ENCODE results near the gene MPC1. TPM values are rescaled to one million over a fixed set of nuclear protein-coding genes. Genes with fewer than 3 reads are reported as not detected.

MPC1 gene
- total and polyA plus RNA-seq, 9 donors = 64.7 to 98.0 (median 71.2) TPM

DNA sequence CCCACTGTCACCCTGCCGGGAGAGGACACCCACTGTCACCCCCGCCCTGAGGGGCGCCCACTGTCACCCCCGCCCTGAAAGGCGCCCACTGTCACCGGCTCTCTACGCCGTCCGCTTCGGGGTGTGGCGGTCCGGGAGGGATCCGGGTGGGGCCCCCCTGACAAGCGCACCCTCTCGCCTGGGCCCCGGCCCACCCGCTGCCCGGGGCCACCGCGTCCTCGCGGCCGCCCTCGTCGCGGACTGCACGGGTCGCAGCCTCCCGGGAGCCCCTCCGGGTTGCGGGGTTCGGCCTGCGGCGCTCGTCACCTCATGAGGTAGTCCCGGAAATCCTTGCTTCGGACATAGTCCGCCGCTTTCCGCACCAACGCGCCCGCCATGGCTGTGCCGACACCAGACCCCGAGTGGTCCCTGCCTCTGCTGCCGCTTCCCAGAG lies 224 bp downstream of the MPC1 start:
- H3K4me1 ChIP-seq (ENCODE audit: control insufficient read depth, insufficient read depth, low read length) = no peaks in the 10 kb centered on the region
- WGBS (ENCODE audit: insufficient coverage) = 0% methylated on average over 42 of the region's 46 CpGs
- DNase-seq = no peak

GRCh38 chr6:166381733-166382499 lies 824 bp downstream of the MPC1 start:
- under 1% methylated on average over 45 of the region's 49 CpGs for WGBS (ENCODE audit: insufficient coverage)
- H3K27ac ChIP-seq (ENCODE audit: low read length) = peak overlapping the region; percentile 84
- peak; percentile 75 for DNase-seq
- H3K4me1 ChIP-seq (ENCODE audit: control insufficient read depth, insufficient read depth, low read length) = no peaks in the 10 kb centered on the region
- H3K4me3 ChIP-seq (ENCODE audit: low read length) = peak overlapping the region; percentile 73
- H3K9me3 ChIP-seq (replicated peaks; ENCODE audit: control insufficient read depth, low read depth, low read length) = no peaks in the 10 kb centered on the region
- no peaks in the 10 kb centered on the region for H3K36me3 ChIP-seq (ENCODE audit: control insufficient read depth, insufficient read depth, low read length)
- no peaks in the 10 kb centered on the region for H3K27me3 ChIP-seq (ENCODE audit: control insufficient read depth, insufficient read depth, low read length)

More for the DNA sequence above, 224 bp downstream of the MPC1 start:
- Histone ChIP-seq H3K27ac (ENCODE audit: low read length) (peak overlapping the region; percentile 84), H3K27me3 (ENCODE audit: control insufficient read depth, insufficient read depth, low read length) (no peaks in the 10 kb centered on the region), H3K4me3 (ENCODE audit: low read length) (peak overlapping the region; percentile 73), H3K9me3 (replicated peaks; ENCODE audit: control insufficient read depth, low read depth, low read length) (no peaks in the 10 kb centered on the region), H3K36me3 (ENCODE audit: control insufficient read depth, insufficient read depth, low read length) (no peaks in the 10 kb centered on the region)

GRCh38 chr6:166381381-166381732 lies 1.4 kb downstream of the MPC1 start:
- peak overlapping the region; percentile 66 for H3K27ac ChIP-seq (ENCODE audit: low read length)

DNA sequence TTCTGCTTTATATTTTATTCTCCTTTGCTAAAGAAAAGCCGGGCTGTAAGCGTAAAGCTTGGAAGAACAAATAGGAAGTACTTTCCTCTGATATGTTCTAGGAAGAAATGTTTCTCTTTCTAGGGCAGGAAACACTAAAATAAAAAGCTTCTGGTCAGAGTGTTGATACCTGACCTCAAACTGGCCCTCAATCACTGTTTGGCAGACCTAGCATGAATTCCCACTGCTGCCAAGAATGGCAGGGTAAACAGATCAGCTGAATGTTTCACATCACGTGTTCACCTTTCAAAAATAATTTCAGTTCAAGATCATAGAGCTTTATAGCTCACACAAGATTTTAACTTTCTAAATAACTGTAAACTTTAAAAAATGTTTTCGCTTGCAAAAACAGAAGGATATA lies 2.9 kb downstream of the MPC1 start:
- H3K36me3 ChIP-seq (ENCODE audit: control insufficient read depth, insufficient read depth, low read length) = no peaks in the 10 kb centered on the region
- WGBS (ENCODE audit: insufficient coverage) = no CpG with 5 or more reads among the region's 4 CpGs
- no peak overlapping the region for H3K4me3 ChIP-seq (ENCODE audit: low read length)
- peak; percentile 23 for DNase-seq
- H3K27ac ChIP-seq (ENCODE audit: low read length) = no peak overlapping the region
- H3K4me1 ChIP-seq (ENCODE audit: control insufficient read depth, insufficient read depth, low read length) = no peaks in the 10 kb centered on the region
- no peaks in the 10 kb centered on the region for H3K27me3 ChIP-seq (ENCODE audit: control insufficient read depth, insufficient read depth, low read length)
- H3K9me3 ChIP-seq (replicated peaks; ENCODE audit: control insufficient read depth, low read depth, low read length) = no peaks in the 10 kb centered on the region

More at GRCh38 chr6:166381381-166381732, 1.4 kb downstream of the MPC1 start:
- H3K4me1 ChIP-seq (ENCODE audit: control insufficient read depth, insufficient read depth, low read length) = no peaks in the 10 kb centered on the region
- no peak for DNase-seq
- H3K4me3 ChIP-seq (ENCODE audit: low read length) = peak overlapping the region; percentile 73
- H3K27me3 ChIP-seq (ENCODE audit: control insufficient read depth, insufficient read depth, low read length) = no peaks in the 10 kb centered on the region
- no peaks in the 10 kb centered on the region for H3K9me3 ChIP-seq (replicated peaks; ENCODE audit: control insufficient read depth, low read depth, low read length)
- no CpG with 5 or more reads among the region's 6 CpGs for WGBS (ENCODE audit: insufficient coverage)
- no peaks in the 10 kb centered on the region for H3K36me3 ChIP-seq (ENCODE audit: control insufficient read depth, insufficient read depth, low read length)

DNA sequence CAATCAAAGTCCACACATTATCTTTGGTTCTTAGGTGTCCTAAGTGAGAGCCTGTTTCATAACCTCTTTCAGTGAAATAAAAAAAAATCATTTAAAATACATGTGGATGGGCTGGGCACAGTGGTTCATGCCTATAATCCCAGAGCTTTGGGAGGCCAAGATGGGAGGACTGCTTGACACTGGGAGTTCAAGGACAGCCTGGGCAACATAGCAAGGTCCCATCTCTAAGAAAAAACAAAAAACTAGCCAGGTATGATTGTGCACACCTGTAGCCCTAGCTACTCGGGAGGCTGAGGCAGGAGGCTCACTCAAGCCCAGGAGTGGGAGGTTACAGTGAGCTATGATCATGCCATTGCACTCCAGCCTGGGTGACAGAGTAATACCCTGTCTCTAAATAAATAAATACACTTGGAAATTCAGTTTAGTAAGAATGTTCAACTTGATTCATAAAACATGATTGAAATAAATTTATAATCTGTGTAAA lies 3.6 kb downstream of the MPC1 start:
- no peaks in the 10 kb centered on the region for H3K36me3 ChIP-seq (ENCODE audit: control insufficient read depth, insufficient read depth, low read length)
- H3K27ac ChIP-seq (ENCODE audit: low read length) = no peak overlapping the region
- no peak overlapping the region for H3K4me3 ChIP-seq (ENCODE audit: low read length)
- no CpG with 5 or more reads among the region's 1 CpG for WGBS (ENCODE audit: insufficient coverage)
- H3K9me3 ChIP-seq (replicated peaks; ENCODE audit: control insufficient read depth, low read depth, low read length) = no peaks in the 10 kb centered on the region
- DNase-seq = no peak
- H3K27me3 ChIP-seq (ENCODE audit: control insufficient read depth, insufficient read depth, low read length) = no peaks in the 10 kb centered on the region
- no peaks in the 10 kb centered on the region for H3K4me1 ChIP-seq (ENCODE audit: control insufficient read depth, insufficient read depth, low read length)

DNA sequence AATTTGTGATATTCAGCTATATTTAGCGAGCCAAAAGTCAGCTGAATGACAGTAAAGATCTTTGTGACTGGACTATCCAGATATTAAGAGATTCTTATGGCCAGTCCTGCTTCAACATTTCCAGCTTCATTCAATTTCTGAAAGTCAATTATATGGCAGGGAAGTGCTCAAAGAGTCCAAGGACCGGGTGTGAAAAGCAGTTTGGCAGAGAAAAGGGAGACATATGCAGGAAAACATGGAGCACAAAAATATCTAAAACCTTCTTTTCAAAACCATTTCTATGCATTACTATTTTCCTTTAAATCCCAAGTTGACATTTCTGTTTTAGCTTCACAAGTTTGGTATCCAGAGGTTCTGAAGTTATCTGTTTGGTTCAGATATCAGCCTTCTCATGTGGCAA lies 5.0 kb downstream of the MPC1 start:
- no peak overlapping the region for H3K4me3 ChIP-seq (ENCODE audit: low read length)
- no peaks in the 10 kb centered on the region for H3K36me3 ChIP-seq (ENCODE audit: control insufficient read depth, insufficient read depth, low read length)
- H3K27ac ChIP-seq (ENCODE audit: low read length) = no peak overlapping the region
- no peaks in the 10 kb centered on the region for H3K27me3 ChIP-seq (ENCODE audit: control insufficient read depth, insufficient read depth, low read length)
- no CpG with 5 or more reads among the region's 2 CpGs for WGBS (ENCODE audit: insufficient coverage)
- H3K9me3 ChIP-seq (replicated peaks; ENCODE audit: control insufficient read depth, low read depth, low read length) = no peaks in the 10 kb centered on the region
- DNase-seq = no peak
- H3K4me1 ChIP-seq (ENCODE audit: control insufficient read depth, insufficient read depth, low read length) = no peaks in the 10 kb centered on the region

- no peaks in the 10 kb centered on the region for H3K27me3 ChIP-seq (ENCODE audit: control insufficient read depth, insufficient read depth, low read length)
- WGBS (ENCODE audit: insufficient coverage) = no CpG with 5 or more reads among the region's 1 CpG
- no peak overlapping the region for H3K27ac ChIP-seq (ENCODE audit: low read length)
- no peak overlapping the region for H3K4me3 ChIP-seq (ENCODE audit: low read length)
- no peak for DNase-seq
- no peaks in the 10 kb centered on the region for H3K36me3 ChIP-seq (ENCODE audit: control insufficient read depth, insufficient read depth, low read length)
- no peaks in the 10 kb centered on the region for H3K4me1 ChIP-seq (ENCODE audit: control insufficient read depth, insufficient read depth, low read length)
- H3K9me3 ChIP-seq (replicated peaks; ENCODE audit: control insufficient read depth, low read depth, low read length) = no peaks in the 10 kb centered on the region
Measured at GRCh38 chr6:166375013-166375412, 7.7 kb downstream of the MPC1 start.

- no peaks in the 10 kb centered on the region for H3K27me3 ChIP-seq (ENCODE audit: control insufficient read depth, insufficient read depth, low read length)
- H3K36me3 ChIP-seq (ENCODE audit: control insufficient read depth, insufficient read depth, low read length) = peaks cover 8% of the 10 kb centered on the region
- H3K9me3 ChIP-seq (replicated peaks; ENCODE audit: control insufficient read depth, low read depth, low read length) = no peaks in the 10 kb centered on the region
- H3K27ac ChIP-seq (ENCODE audit: low read length) = no peak overlapping the region
- DNase-seq = no peak
- no CpG with 5 or more reads among the region's 3 CpGs for WGBS (ENCODE audit: insufficient coverage)
- no peaks in the 10 kb centered on the region for H3K4me1 ChIP-seq (ENCODE audit: control insufficient read depth, insufficient read depth, low read length)
- no peak overlapping the region for H3K4me3 ChIP-seq (ENCODE audit: low read length)
Measured at GRCh38 chr6:166370489-166370888, 12.3 kb downstream of the MPC1 start.

- H3K36me3 ChIP-seq (ENCODE audit: control insufficient read depth, insufficient read depth, low read length) = peaks cover 8% of the 10 kb centered on the region
- no peaks in the 10 kb centered on the region for H3K4me1 ChIP-seq (ENCODE audit: control insufficient read depth, insufficient read depth, low read length)
- 57% methylated on average over 1 of the region's 3 CpGs for WGBS (ENCODE audit: insufficient coverage)
- H3K27me3 ChIP-seq (ENCODE audit: control insufficient read depth, insufficient read depth, low read length) = no peaks in the 10 kb centered on the region
- no peak overlapping the region for H3K4me3 ChIP-seq (ENCODE audit: low read length)
- H3K27ac ChIP-seq (ENCODE audit: low read length) = no peak overlapping the region
- no peak for DNase-seq
- H3K9me3 ChIP-seq (replicated peaks; ENCODE audit: control insufficient read depth, low read depth, low read length) = no peaks in the 10 kb centered on the region
Measured at GRCh38 chr6:166369782-166370181, 13.0 kb downstream of the MPC1 start.

GRCh38 chr6:166366921-166367320 lies 15.8 kb downstream of the MPC1 start:
- no peak for DNase-seq
- Histone ChIP-seq H3K36me3 (ENCODE audit: control insufficient read depth, insufficient read depth, low read length) (peaks cover 21% of the 10 kb centered on the region), H3K4me1 (ENCODE audit: control insufficient read depth, insufficient read depth, low read length) (peaks cover 11% of the 10 kb centered on the region), H3K9me3 (replicated peaks; ENCODE audit: control insufficient read depth, low read depth, low read length) (no peaks in the 10 kb centered on the region), H3K27ac (ENCODE audit: low read length) (no peak overlapping the region), H3K27me3 (ENCODE audit: control insufficient read depth, insufficient read depth, low read length) (no peaks in the 10 kb centered on the region), H3K4me3 (ENCODE audit: low read length) (no peak overlapping the region)
- no CpG with 5 or more reads among the region's 3 CpGs for WGBS (ENCODE audit: insufficient coverage)
